IPS DF 6.9 (cell line): Measurements from ENCODE around the gene STH.

Experiments
- DNase-seq: peaks from one replicate; pipeline ENCODE4 v3.0.0-alpha.2; 2013; ENCODE audit warnings: low read depth, low spot score
- H3K27ac ChIP-seq: one replicate; pipeline ENCODE4 v1.5.1; 2013; ENCODE audit warnings: low read length, control low read depth
- H3K27me3 ChIP-seq: 2 replicates; pipeline ENCODE4 v1.6.1; 2013; ENCODE audit warnings: mild to moderate bottlenecking, low read length; ENCODE audit not compliant: control insufficient read depth, insufficient read depth
- H3K36me3 ChIP-seq: 2 replicates; pipeline ENCODE4 v1.6.1; 2013; ENCODE audit warnings: low read length; ENCODE audit not compliant: control insufficient read depth, insufficient read depth
- H3K4me1 ChIP-seq: 2 replicates; pipeline ENCODE4 v1.6.1; 2013; ENCODE audit warnings: low read length; ENCODE audit not compliant: control insufficient read depth, insufficient read depth
- H3K4me3 ChIP-seq: 2 replicates; pipeline ENCODE4 v1.5.1; 2013; ENCODE audit warnings: mild to moderate bottlenecking, low read length
- H3K9me3 ChIP-seq: 2 replicates; pipeline ENCODE4 v1.6.1; 2013; ENCODE audit warnings: low read length, inconsistent platforms; ENCODE audit not compliant: control insufficient read depth, insufficient read depth
- WGBS: extraction: QIAGEN DNeasy Blood & Tissue Kit; methylation state at CpG from one replicate; pipeline ENCODE4 v1.1.7; 2013; ENCODE audit warnings: mixed read lengths, missing lambda C conversion rate; ENCODE audit not compliant: insufficient read length, insufficient coverage; 5-methylcytosine and 5-hydroxymethylcytosine counted together

Gene STH

DNA sequence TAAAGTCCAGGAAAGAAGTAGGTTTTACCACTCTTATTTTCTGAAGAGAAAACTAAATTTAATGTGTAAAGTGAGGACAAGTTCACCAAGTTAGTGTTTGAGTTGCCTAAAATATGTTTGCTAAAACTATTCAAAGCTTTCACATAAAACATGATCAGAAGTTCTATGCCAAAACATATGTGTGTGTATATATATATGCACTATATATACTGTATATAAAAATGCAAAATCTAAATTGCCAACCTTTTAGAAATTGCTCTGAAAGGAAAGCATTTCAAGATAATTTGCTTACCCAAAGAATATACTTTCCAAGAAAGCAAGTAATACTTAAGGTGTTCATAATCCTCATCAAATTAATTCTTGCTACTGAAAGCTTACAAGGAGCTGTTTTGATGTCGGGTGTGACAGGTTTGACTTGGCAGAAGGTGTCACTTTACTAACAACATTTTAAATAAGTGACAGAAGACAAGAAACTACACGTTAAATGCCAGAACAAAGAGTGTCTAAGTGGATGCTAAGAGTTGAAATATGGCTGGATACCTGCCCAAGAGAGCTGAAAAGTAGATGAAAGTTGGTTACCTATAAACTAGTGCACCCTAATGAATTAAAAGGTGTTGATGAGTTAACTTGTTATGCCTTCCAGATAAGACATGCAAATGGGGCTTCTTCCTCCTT lies 32.3 kb upstream of the STH start:
- no CpG with 5 or more reads among the region's 2 CpGs for WGBS
- DNase-seq, result no peak
- no peaks in the 10 kb centered on the region for H3K27me3 ChIP-seq
- H3K4me1 ChIP-seq, result no peaks in the 10 kb centered on the region
- no peak overlapping the region for H3K27ac ChIP-seq
- no peak overlapping the region for H3K4me3 ChIP-seq
- H3K36me3 ChIP-seq, result no peaks in the 10 kb centered on the region
- H3K9me3 ChIP-seq, result no peaks in the 10 kb centered on the region

DNA sequence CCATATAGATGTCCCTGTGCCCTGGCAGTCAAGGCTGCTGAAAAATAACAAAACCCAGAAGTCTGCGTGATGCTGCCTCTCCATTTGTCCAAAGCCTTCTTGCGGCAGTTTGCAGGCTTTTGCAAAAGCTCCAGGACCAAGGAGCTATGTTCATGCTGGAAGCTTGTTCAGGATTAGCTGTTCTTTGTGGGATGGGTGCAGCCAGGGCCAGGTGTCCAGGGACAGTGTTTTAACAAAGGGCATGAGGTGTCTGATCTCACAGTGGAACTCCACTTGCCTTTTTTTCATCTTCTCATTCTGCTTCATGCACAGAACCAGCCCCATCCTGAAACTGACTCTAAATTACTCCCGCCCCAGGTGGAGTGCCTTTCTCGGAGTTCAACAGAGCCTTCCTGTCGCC lies 31.7 kb upstream of the STH start:
- Histone ChIP-seq H3K27ac (no peak overlapping the region), H3K9me3 (no peaks in the 10 kb centered on the region), H3K4me3 (no peak overlapping the region), H3K4me1 (no peaks in the 10 kb centered on the region), H3K36me3 (no peaks in the 10 kb centered on the region), H3K27me3 (no peaks in the 10 kb centered on the region)
- no CpG with 5 or more reads among the region's 5 CpGs for WGBS
- DNase-seq, result no peak

DNA sequence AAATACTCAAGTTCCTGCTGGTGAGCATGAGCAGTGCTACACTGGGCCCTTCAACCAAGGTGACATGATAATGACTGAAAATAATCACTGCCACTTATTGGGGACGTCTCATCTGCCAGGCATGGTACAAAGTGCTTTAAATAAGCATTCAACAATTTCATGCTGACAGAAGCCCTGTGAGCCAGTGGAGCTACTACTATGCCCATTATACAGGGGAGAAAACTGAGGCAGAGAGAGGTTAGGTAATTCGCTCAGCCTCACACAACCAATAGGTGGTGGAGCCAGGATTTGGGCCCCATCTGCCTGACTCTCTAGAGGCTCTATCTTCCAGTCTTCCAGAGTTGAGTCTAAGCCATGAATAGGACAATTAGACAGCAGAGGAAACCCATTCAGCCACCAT lies 30.3 kb upstream of the STH start:
- H3K4me3 ChIP-seq, result no peak overlapping the region
- H3K27ac ChIP-seq, result no peak overlapping the region
- H3K9me3 ChIP-seq, result no peaks in the 10 kb centered on the region
- no peaks in the 10 kb centered on the region for H3K36me3 ChIP-seq
- no peaks in the 10 kb centered on the region for H3K27me3 ChIP-seq
- no peaks in the 10 kb centered on the region for H3K4me1 ChIP-seq
- no CpG with 5 or more reads among the region's 2 CpGs for WGBS
- no peak for DNase-seq

DNA sequence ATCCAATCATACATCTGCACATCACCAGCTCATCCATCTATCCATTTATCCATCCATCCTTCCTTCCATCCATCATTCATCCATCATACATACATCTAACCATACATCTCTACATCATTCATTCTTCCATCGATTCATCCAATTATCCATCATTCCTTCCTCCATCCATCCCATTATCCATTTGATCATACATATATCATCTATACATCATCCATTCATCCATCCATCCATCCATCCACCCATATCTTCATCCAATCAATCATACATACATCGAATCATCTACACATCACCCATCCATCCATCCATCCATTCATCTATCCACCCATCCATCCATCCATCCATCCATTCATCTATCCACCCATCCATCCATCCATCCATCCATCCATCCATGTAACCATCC lies 29.3 kb upstream of the STH start:
- H3K4me3 ChIP-seq, result no peak overlapping the region
- H3K27me3 ChIP-seq, result no peaks in the 10 kb centered on the region
- H3K9me3 ChIP-seq, result no peaks in the 10 kb centered on the region
- DNase-seq, result no peak
- WGBS, result 100% methylated on average over 2 of the region's 2 CpGs
- no peak overlapping the region for H3K27ac ChIP-seq
- H3K4me1 ChIP-seq, result no peaks in the 10 kb centered on the region
- no peaks in the 10 kb centered on the region for H3K36me3 ChIP-seq

DNA sequence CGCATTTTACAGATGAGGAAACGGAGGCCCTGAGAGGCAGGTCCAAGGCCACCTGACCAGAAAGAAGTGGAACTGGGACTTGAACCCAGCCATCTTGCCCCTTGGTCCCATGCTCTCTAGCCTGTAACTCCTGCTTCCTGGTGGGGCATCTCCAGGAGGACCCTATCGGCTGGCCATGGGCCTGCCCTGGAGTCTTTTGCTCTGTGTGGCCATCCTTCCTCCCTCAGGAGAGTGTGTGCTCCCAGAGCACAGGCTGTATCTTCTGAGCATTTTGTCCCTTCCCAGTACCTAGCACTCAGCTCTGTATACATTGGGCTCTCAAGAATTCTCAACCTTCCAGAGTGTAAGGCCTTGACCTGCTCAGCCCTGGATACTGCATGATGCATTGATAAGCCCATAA lies 28.4 kb upstream of the STH start:
- no peaks in the 10 kb centered on the region for H3K9me3 ChIP-seq
- H3K27me3 ChIP-seq, result no peaks in the 10 kb centered on the region
- no peaks in the 10 kb centered on the region for H3K4me1 ChIP-seq
- no CpG with 5 or more reads among the region's 3 CpGs for WGBS
- no peak overlapping the region for H3K27ac ChIP-seq
- no peaks in the 10 kb centered on the region for H3K36me3 ChIP-seq
- no peak for DNase-seq
- H3K4me3 ChIP-seq, result no peak overlapping the region

DNA sequence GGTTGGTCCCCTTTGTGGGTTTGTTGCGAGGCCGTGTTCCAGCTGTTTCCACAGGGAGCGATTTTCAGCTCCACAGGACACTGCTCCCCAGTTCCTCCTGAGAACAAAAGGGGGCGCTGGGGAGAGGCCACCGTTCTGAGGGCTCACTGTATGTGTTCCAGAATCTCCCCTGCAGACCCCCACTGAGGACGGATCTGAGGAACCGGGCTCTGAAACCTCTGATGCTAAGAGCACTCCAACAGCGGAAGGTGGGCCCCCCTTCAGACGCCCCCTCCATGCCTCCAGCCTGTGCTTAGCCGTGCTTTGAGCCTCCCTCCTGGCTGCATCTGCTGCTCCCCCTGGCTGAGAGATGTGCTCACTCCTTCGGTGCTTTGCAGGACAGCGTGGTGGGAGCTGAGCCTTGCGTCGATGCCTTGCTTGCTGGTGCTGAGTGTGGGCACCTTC lies 27.3 kb upstream of the STH start:
- no peaks in the 10 kb centered on the region for H3K36me3 ChIP-seq
- H3K27ac ChIP-seq, result no peak overlapping the region
- no CpG with 5 or more reads among the region's 14 CpGs for WGBS
- no peak overlapping the region for H3K4me3 ChIP-seq
- H3K27me3 ChIP-seq, result no peaks in the 10 kb centered on the region
- no peaks in the 10 kb centered on the region for H3K9me3 ChIP-seq
- DNase-seq, result peak; percentile 37
- no peaks in the 10 kb centered on the region for H3K4me1 ChIP-seq

DNA sequence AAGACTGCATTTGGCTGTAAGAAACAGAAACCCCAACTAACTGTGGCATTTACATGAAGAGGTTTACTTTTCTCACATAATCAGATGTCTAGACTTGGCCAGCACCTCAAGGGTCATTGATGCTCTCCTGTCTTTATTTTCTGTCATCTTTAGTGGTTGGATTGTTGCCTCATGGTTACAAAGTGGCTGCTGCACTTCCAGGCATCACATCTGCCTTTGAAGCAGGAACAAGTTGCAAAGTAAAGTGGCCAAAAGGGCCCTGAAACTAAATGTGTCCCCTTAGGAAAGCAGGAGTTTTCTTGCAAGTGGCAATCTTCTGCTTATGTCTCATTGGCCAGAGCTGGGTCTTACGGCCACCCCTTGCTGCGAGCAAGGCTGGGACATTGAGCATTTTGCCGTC lies 26.5 kb upstream of the STH start:
- no peak for DNase-seq
- Histone ChIP-seq H3K9me3 (no peaks in the 10 kb centered on the region), H3K27ac (no peak overlapping the region), H3K36me3 (no peaks in the 10 kb centered on the region), H3K4me3 (no peak overlapping the region), H3K27me3 (no peaks in the 10 kb centered on the region), H3K4me1 (no peaks in the 10 kb centered on the region)
- WGBS, result no CpG with 5 or more reads among the region's 3 CpGs

DNA sequence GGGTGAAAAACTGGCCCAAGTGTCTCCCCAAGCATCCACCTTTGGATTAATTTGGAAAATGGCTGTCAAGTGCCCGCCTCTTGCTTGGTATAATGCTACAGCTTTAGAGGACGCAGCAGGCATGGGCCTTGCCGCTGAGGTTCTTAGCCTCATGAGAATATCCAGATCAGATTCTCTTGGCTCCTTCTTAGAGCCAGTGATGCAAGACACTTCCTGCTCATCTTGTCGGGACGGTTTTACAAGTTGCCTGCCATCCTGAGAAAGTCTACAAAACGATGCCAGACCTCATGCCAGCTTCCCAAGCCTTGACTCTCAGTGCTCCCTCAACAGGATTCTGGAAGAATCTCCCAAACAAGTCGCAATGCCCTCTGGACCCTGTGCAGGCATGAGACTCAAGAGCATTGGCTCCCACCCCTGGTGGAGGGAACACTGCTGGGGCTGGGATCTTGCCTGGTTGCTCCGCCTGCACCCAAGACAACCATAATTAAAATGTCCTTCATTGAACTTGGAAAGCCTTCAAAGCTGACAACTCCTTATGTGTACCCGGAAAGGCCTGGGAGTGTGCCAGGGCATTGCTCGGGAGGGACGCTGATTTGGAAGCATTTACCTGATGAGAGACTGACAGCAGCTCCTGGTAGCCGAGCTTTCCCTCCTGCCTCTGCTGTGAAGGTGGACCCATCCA lies 25.8 kb upstream of the STH start:
- Histone ChIP-seq H3K27ac (no peak overlapping the region), H3K9me3 (no peaks in the 10 kb centered on the region), H3K4me3 (no peak overlapping the region), H3K27me3 (no peaks in the 10 kb centered on the region), H3K36me3 (no peaks in the 10 kb centered on the region), H3K4me1 (no peaks in the 10 kb centered on the region)
- WGBS, result no CpG with 5 or more reads among the region's 12 CpGs
- DNase-seq, result no peak

DNA sequence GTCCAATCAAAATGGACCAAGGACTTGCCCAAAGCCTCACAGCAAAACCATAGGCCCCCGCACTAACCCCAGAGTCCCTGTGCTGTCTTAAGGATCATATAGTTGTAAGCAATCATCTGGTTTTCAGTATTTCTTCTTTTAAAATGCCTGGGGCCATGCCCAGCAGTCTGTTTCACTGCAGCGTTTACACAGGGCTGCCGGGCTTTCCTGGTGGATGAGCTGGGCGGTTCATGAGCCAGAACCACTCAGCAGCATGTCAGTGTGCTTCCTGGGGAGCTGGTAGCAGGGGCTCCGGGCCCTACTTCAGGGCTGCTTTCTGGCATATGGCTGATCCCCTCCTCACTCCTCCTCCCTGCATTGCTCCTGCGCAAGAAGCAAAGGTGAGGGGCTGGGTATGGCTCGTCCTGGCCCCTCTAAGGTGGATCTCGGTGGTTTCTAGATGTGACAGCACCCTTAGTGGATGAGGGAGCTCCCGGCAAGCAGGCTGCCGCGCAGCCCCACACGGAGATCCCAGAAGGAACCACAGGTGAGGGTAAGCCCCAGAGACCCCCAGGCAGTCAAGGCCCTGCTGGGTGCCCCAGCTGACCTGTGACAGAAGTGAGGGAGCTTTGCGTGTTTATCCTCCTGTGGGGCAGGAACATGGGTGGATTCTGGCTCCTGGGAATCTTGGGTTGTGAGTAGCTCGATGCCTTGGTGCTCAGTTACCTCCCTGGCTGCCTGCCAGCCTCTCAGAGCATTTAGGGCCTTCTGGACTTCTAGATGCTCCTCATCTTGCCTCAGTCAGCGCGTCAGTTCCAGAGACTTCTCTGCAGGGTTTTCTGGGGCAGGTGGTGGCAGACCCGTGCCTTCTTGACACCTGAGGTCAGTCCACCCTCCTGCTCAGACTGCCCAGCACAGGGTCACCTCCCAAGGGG lies 24.8 kb upstream of the STH start:
- Histone ChIP-seq H3K4me1 (no peaks in the 10 kb centered on the region), H3K9me3 (no peaks in the 10 kb centered on the region), H3K27me3 (no peaks in the 10 kb centered on the region), H3K4me3 (no peak overlapping the region), H3K27ac (no peak overlapping the region), H3K36me3 (no peaks in the 10 kb centered on the region)
- no CpG with 5 or more reads among the region's 17 CpGs for WGBS
- DNase-seq, result no peak

DNA sequence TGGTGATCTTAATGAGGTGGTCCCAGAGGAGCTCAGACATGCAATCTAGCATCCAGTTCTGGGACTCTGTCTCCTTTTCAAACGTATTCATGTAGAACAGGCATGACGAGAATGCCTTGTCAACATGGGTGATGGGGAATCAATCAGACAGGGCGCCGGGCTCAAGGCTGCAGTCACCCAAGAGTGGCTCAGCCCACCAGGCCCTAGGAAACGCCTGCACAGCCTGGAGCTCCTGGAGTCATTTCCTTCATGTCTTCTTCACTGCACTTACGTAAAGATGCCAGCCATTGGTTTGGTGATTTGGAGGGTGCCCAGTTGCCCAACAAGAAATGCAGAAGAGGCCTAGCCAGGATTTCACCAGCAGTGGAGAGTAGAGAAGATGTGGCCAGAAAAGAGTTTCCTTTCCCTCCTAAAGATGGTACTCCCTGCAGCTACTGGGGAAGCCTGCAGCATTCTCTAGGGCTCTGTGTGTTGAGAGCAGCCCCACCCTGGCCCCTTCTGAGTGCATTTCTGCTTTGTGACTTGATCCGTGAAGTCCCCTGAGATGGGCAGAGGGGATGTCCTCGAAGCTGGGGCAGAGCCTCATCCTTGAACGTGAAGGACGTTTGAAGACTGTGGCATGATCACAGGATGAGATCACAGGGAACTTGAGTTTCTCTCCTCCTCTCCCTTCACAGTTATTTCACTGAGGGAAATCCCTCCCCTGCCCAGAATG lies 24.0 kb upstream of the STH start:
- H3K36me3 ChIP-seq, result no peaks in the 10 kb centered on the region
- no peaks in the 10 kb centered on the region for H3K4me1 ChIP-seq
- no peak overlapping the region for H3K4me3 ChIP-seq
- no CpG with 5 or more reads among the region's 10 CpGs for WGBS
- no peaks in the 10 kb centered on the region for H3K9me3 ChIP-seq
- H3K27ac ChIP-seq, result no peak overlapping the region
- H3K27me3 ChIP-seq, result no peaks in the 10 kb centered on the region
- DNase-seq, result no peak
